Trophoblast cell (in vitro differentiated cells and primary cell): ENCODE data around the gene CCDC88A.

Experiments used
- DNase-seq, 2 donors: peaks; one replicate each; pipeline ENCODE4 v3.0.0-alpha.2; 2016
- H2AFZ ChIP-seq: 2 replicates; pipeline ENCODE4 v1.6.1; 2013; ENCODE audit warnings: low read length, moderate library complexity, mild to moderate bottlenecking; ENCODE audit not compliant: insufficient read depth, poor library complexity
- H2AK5ac ChIP-seq: 2 replicates; pipeline ENCODE4 v1.6.1; 2013; ENCODE audit warnings: mild to moderate bottlenecking, low read length
- H2BK120ac ChIP-seq: 2 replicates; pipeline ENCODE4 v1.6.1; 2013; ENCODE audit warnings: low read length, mild to moderate bottlenecking, moderate library complexity; ENCODE audit not compliant: insufficient read depth, poor library complexity
- H2BK12ac ChIP-seq: 2 replicates; pipeline ENCODE4 v1.6.1; 2013; ENCODE audit warnings: mild to moderate bottlenecking, low read length, moderate library complexity
- H2BK5ac ChIP-seq: 2 replicates; pipeline ENCODE4 v1.6.1; 2013; ENCODE audit warnings: low read length, low read depth, moderate library complexity, mild to moderate bottlenecking; ENCODE audit not compliant: poor library complexity
- H3K14ac ChIP-seq: 2 replicates; pipeline ENCODE4 v1.6.1; 2013; ENCODE audit warnings: mild to moderate bottlenecking, low read length
- H3K18ac ChIP-seq: 2 replicates; pipeline ENCODE4 v1.6.1; 2013; ENCODE audit warnings: mild to moderate bottlenecking, low read length
- H3K23ac ChIP-seq: 2 replicates; pipeline ENCODE4 v1.6.1; 2013; ENCODE audit warnings: low read length
- H3K27ac ChIP-seq: 2 replicates; pipeline ENCODE4 v1.5.1; 2013; ENCODE audit warnings: low read depth, mild to moderate bottlenecking, inconsistent platforms, low read length, moderate library complexity
- H3K27me3 ChIP-seq: 2 replicates; pipeline ENCODE4 v1.6.1; 2013; ENCODE audit warnings: inconsistent platforms, mild to moderate bottlenecking, low read length, moderate library complexity; ENCODE audit not compliant: insufficient read depth
- H3K36me3 ChIP-seq, 2 experiments: 1 replicate in 1 of 2; 2 replicates in 1 of 2; pipeline ENCODE4 v1.6.1; 2013; ENCODE audit warnings: low read length in 2 of 2, mild to moderate bottlenecking in 2 of 2, moderate library complexity in 1 of 2; ENCODE audit not compliant: insufficient read depth in 2 of 2, control insufficient read depth in 1 of 2
- H3K4ac ChIP-seq: 2 replicates; pipeline ENCODE4 v1.6.1; 2013; ENCODE audit warnings: low read depth, mild to moderate bottlenecking, low read length, moderate library complexity
- H3K4me1 ChIP-seq, 2 experiments: 1 replicate in 1 of 2; 2 replicates in 1 of 2; pipeline ENCODE4 v1.6.1; 2013; ENCODE audit warnings: low read length in 2 of 2, mild to moderate bottlenecking in 2 of 2, moderate library complexity in 1 of 2; ENCODE audit not compliant: insufficient read depth in 2 of 2, control insufficient read depth in 1 of 2
- H3K4me2 ChIP-seq: 2 replicates; pipeline ENCODE4 v1.6.1; 2013; ENCODE audit warnings: inconsistent platforms, mild to moderate bottlenecking, low read length, moderate library complexity
- H3K4me3 ChIP-seq: 2 replicates; pipeline ENCODE4 v1.5.1; 2013; ENCODE audit warnings: mild to moderate bottlenecking, low read depth, low read length, inconsistent platforms
- H3K79me1 ChIP-seq: one replicate; pipeline ENCODE4 v1.6.1; 2013; ENCODE audit warnings: low read length
- H3K79me2 ChIP-seq: 2 replicates; pipeline ENCODE4 v1.6.1; 2013; ENCODE audit warnings: low read length, mild to moderate bottlenecking; ENCODE audit not compliant: control insufficient read depth, insufficient read depth, poor library complexity
- H3K9ac ChIP-seq: 2 replicates; pipeline ENCODE4 v1.6.1; 2013; ENCODE audit warnings: mild to moderate bottlenecking, low read length
- H3K9me3 ChIP-seq: 2 replicates; pipeline ENCODE4 v1.6.1; 2013; ENCODE audit warnings: low read depth, mild to moderate bottlenecking, control low read depth, inconsistent platforms, low read length; ENCODE audit not compliant: insufficient read depth
- H4K12ac ChIP-seq: 2 replicates; pipeline ENCODE4 v1.6.1; 2013; ENCODE audit warnings: low read depth, mild to moderate bottlenecking, low read length, moderate library complexity
- H4K8ac ChIP-seq: 2 replicates; pipeline ENCODE4 v1.6.1; 2013; ENCODE audit warnings: low read depth, mild to moderate bottlenecking, low read length, moderate library complexity
- H4K91ac ChIP-seq: one replicate; pipeline ENCODE4 v1.6.1; 2013; ENCODE audit warnings: low read depth, mild to moderate bottlenecking, low read length, moderate library complexity
- WGBS: extraction: QIAGEN DNeasy Blood & Tissue Kit; methylation state at CpG from one replicate; pipeline ENCODE4 v1.1.7; 2013; ENCODE audit warnings: missing lambda C conversion rate; ENCODE audit not compliant: insufficient read length, insufficient coverage; ENCODE audit errors: extremely low coverage; 5-methylcytosine and 5-hydroxymethylcytosine counted together

CCDC88A gene

DNA sequence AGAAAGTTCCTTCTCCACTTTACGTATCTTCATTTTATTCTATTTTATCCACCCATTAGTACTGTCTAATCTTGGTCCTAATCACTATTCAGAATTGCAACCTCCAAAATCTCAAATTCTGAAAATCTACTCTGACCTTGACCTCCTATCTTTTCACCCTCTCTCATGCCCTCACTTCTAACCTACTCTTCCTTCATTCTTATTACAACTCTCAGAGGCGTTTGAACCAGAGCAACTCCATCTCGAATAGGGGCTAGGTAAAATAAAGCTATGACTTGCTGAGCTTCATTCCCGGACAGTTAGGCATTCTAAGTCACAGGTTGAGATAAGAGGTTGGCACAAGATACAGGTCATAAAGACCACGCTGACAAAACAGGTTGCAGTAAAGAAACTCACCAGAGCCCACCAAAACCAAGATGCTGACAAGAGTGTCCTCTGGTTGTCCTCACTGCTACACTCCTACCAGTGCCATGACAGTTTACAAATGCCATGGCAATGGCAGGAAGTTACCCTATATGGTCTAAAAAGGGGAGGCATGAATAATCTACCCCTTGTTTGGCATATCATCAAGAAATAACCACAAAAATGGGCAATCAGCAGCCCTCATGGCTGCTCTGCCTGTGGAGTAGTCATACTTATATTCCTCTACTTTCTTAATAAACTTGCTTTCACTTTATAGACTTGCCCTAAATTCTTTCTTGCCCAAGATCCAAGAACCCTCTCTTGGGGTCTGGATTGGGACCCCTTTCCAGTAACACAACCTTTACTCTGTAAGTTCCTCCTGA, 11.4 kb downstream of the CCDC88A start:
- H3K4ac ChIP-seq: no peak overlapping the region
- H3K23ac ChIP-seq: no peak overlapping the region
- H3K27ac ChIP-seq: no peak overlapping the region
- no peak for DNase-seq
- H3K79me2 ChIP-seq: no peaks in the 10 kb centered on the region
- H3K4me3 ChIP-seq: no peak overlapping the region
- H3K4me1 ChIP-seq: no peaks in the 10 kb centered on the region
- no peak overlapping the region for H3K14ac ChIP-seq
- H3K4me2 ChIP-seq: no peak overlapping the region
- H2BK120ac ChIP-seq: no peak overlapping the region
- no CpG with 5 or more reads among the region's 5 CpGs for WGBS
- peaks cover 4 to 6% of the 10 kb centered on the region in 2 experiments for H3K36me3 ChIP-seq
- H2BK12ac ChIP-seq: no peak overlapping the region
- H4K8ac ChIP-seq: no peak overlapping the region
- H3K79me1 ChIP-seq: no peaks in the 10 kb centered on the region
- H3K27me3 ChIP-seq: no peaks in the 10 kb centered on the region
- H2BK5ac ChIP-seq: no peak overlapping the region
- H4K91ac ChIP-seq: no peak overlapping the region
- H4K12ac ChIP-seq: no peak overlapping the region
- no peak overlapping the region for H2AFZ ChIP-seq
- no peak overlapping the region for H3K18ac ChIP-seq
- H3K9me3 ChIP-seq: peaks cover 1% of the 10 kb centered on the region
- H3K9ac ChIP-seq: no peak overlapping the region
- no peak overlapping the region for H2AK5ac ChIP-seq

DNA sequence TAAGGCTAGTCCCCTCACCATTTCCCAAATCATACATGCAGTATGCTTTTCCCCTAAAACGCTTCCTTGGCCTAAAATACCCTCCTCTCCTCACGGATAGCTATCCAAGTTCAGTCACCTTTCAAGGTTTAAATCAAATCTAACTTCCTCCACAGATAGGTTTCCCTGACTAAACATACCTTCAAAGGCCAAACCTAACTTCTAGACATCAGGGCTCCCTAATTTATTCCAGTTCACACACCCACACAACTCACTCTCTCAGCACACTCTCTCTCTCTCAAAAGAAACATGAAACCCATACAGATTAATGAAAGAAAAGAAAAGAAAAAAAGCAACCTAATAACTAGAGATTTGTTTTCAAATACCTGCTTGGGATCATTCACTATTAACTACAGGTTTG, 14.5 kb downstream of the CCDC88A start:
- no peak overlapping the region for H2AK5ac ChIP-seq
- no peak overlapping the region for H2BK12ac ChIP-seq
- H3K79me2 ChIP-seq: no peaks in the 10 kb centered on the region
- H3K36me3 ChIP-seq: peaks cover 0 to 3% of the 10 kb centered on the region in 2 experiments
- peak overlapping the region; percentile 17 for H3K23ac ChIP-seq
- WGBS: no CpG with 5 or more reads among the region's 2 CpGs
- H4K91ac ChIP-seq: no peak overlapping the region
- H2BK120ac ChIP-seq: no peak overlapping the region
- no peaks in the 10 kb centered on the region for H3K27me3 ChIP-seq
- no peaks in the 10 kb centered on the region for H3K4me1 ChIP-seq
- H3K9me3 ChIP-seq: peaks cover 1% of the 10 kb centered on the region
- no peak overlapping the region for H2BK5ac ChIP-seq
- H4K12ac ChIP-seq: no peak overlapping the region
- no peaks in the 10 kb centered on the region for H3K79me1 ChIP-seq
- H3K27ac ChIP-seq: no peak overlapping the region
- H3K4ac ChIP-seq: no peak overlapping the region
- H3K18ac ChIP-seq: no peak overlapping the region
- no peak overlapping the region for H3K14ac ChIP-seq
- DNase-seq: no peak
- H3K4me2 ChIP-seq: no peak overlapping the region
- no peak overlapping the region for H2AFZ ChIP-seq
- H3K9ac ChIP-seq: no peak overlapping the region
- H4K8ac ChIP-seq: no peak overlapping the region
- no peak overlapping the region for H3K4me3 ChIP-seq

DNA sequence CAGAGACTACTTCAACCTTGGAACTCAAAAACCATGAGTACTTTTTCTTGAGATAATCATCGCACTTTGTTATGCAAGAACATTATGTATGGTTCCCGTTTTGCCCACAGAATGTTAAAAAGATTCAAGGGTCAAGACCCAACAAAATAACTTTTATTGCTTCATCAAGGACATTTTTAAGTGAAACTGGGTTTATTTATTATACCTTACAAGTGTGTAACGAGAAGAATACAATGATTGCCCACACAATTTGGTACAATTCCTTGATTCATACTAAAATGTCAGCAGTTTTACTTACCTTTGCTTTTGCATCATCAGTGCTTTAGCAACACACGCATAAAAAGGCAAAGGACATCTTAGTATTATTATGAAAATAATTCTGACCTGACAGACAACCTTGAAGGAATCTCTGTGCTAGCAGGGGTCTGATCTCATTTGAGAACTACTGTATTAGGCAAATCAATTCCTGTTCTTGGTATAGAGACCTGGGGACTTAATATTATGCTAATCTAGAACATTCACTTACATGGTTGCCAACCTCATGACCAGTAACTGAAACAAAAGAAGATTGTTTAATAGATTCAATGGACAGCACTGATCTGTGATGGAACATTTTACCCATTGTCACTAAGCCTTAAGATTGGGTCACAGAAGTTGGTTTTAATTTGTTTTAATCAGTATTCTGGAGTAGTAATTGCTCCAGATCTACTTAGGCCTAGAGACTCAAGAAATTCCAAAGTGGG, 16.2 kb downstream of the CCDC88A start:
- H3K79me1 ChIP-seq: no peaks in the 10 kb centered on the region
- no peak overlapping the region for H3K23ac ChIP-seq
- no peak overlapping the region for H4K91ac ChIP-seq
- no peak overlapping the region for H3K9ac ChIP-seq
- H2AFZ ChIP-seq: no peak overlapping the region
- H4K12ac ChIP-seq: no peak overlapping the region
- H3K18ac ChIP-seq: no peak overlapping the region
- peaks cover 1% of the 10 kb centered on the region for H3K9me3 ChIP-seq
- no peak overlapping the region for H2BK120ac ChIP-seq
- H3K14ac ChIP-seq: no peak overlapping the region
- H4K8ac ChIP-seq: no peak overlapping the region
- H3K4me3 ChIP-seq: no peak overlapping the region
- no CpG with 5 or more reads among the region's 4 CpGs for WGBS
- no peaks in the 10 kb centered on the region for H3K79me2 ChIP-seq
- no peak overlapping the region for H3K27ac ChIP-seq
- no peak overlapping the region for H3K4me2 ChIP-seq
- no peaks in the 10 kb centered on the region for H3K4me1 ChIP-seq
- H2BK5ac ChIP-seq: no peak overlapping the region
- no peak overlapping the region for H2BK12ac ChIP-seq
- no peak for DNase-seq
- H3K4ac ChIP-seq: no peak overlapping the region
- no peaks in the 10 kb centered on the region for H3K27me3 ChIP-seq
- H3K36me3 ChIP-seq: peaks cover 0 to 3% of the 10 kb centered on the region in 2 experiments
- H2AK5ac ChIP-seq: no peak overlapping the region

DNA sequence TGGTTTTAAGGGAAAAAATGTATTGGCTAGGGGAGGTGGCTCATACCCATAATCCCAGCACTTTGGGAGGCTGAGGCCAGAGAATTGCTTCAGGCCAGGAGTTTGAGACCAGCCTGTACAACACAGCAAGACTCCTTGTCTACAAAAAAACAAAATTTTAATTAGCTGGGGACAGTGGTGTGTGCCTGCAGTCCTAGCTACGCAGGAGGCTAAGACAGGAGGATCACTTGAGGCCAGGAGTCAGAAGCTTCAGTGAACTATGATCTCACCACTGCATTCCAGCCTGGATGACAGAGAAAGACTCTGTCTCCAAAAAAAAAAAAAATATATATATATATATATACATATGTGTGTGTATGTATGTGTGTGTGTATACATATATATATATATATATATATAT, 18.5 kb downstream of the CCDC88A start:
- H4K91ac ChIP-seq: no peak overlapping the region
- no peak overlapping the region for H2BK12ac ChIP-seq
- no peak overlapping the region for H2BK120ac ChIP-seq
- H3K18ac ChIP-seq: no peak overlapping the region
- H3K4me1 ChIP-seq: no peaks in the 10 kb centered on the region
- WGBS: no CpG with 5 or more reads among the region's 1 CpG
- peaks cover 0 to 3% of the 10 kb centered on the region in 2 experiments for H3K36me3 ChIP-seq
- no peak overlapping the region for H3K23ac ChIP-seq
- H3K4me3 ChIP-seq: no peak overlapping the region
- peaks cover 1% of the 10 kb centered on the region for H3K9me3 ChIP-seq
- no peak overlapping the region for H2AK5ac ChIP-seq
- no peaks in the 10 kb centered on the region for H3K79me2 ChIP-seq
- no peak overlapping the region for H3K14ac ChIP-seq
- no peaks in the 10 kb centered on the region for H3K79me1 ChIP-seq
- H3K4ac ChIP-seq: no peak overlapping the region
- DNase-seq: no peak
- H3K27me3 ChIP-seq: no peaks in the 10 kb centered on the region
- no peak overlapping the region for H4K8ac ChIP-seq
- no peak overlapping the region for H2AFZ ChIP-seq
- H3K4me2 ChIP-seq: no peak overlapping the region
- no peak overlapping the region for H2BK5ac ChIP-seq
- H3K9ac ChIP-seq: no peak overlapping the region
- no peak overlapping the region for H4K12ac ChIP-seq
- no peak overlapping the region for H3K27ac ChIP-seq
